ENCODE results near the gene HSPB6. TPM values are rescaled to one million over a fixed set of nuclear protein-coding genes. Genes with fewer than 3 reads are reported as not detected.
"Not testable (repeated sequence)": the region's sequence is repeated elsewhere in the genome, so short reads cannot be mapped to it uniquely, and the experiment has no call there.

The HSPB6 gene
- polyA plus RNA-seq, 5 donors, result 47.3 to 158 (median 71.5) TPM

DNA sequence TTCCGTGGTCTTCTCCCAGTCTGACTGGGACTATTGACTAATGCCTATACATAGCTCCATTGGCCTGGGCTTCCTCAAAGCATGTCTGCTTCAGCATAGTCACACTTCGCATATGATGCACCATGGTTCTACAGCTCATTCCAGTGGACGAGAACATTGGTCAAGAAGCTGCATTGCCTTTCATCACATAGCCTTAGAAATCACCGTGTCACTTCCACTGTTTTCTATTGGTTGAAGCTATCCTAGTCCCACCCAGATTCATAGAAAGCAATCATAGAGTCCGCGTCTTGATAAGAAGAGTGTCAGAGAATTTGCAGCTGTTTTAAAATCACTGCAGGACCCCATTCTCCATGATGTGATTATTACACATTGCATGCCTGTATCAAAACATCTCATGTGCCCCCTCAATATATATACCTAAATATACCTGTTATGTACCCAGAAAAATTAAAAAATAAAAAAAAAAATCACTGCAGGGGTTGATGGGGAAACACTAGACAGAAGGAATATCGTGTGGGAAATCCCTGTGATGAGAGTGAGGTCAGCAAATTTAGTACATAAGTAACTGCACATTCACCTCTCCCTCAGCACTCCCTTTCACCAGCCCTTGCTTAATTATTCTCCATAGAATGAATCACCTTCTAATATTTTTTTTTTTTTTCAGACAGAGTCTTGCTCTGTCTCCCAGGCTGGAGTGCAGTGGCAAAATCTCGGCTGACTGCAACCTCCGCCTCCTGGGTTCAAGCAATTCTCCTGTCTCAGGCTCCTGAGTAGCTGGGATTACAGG lies 16.4 kb upstream of the HSPB6 start:
- peak in 1 of 2 donors; percentile 23 for DNase-seq

DNA sequence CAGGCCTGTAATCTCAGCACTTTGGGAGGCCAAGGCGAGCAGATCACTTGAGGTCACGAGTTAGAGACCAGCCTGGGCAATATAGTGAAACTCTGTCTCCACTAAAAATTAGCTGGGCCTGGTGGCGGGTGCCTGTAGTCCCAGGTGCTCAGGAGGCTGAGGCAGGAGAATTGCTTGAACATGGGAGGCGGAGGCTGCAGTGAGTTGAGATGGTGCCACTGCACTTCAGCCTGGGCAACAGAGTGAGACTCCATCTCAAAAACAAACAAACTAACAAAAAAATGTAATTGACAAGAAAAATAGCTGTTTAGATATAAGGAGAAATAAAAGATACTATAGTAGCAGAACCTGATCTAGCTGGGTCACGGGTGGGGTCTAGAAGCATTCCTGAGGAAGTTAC lies 15.5 kb upstream of the HSPB6 start:
- DNase-seq, result not testable (repeated sequence)

GRCh38 chr19:35768082-35768421 lies 11.2 kb upstream of the HSPB6 start:
- DNase-seq, result no peak

DNA sequence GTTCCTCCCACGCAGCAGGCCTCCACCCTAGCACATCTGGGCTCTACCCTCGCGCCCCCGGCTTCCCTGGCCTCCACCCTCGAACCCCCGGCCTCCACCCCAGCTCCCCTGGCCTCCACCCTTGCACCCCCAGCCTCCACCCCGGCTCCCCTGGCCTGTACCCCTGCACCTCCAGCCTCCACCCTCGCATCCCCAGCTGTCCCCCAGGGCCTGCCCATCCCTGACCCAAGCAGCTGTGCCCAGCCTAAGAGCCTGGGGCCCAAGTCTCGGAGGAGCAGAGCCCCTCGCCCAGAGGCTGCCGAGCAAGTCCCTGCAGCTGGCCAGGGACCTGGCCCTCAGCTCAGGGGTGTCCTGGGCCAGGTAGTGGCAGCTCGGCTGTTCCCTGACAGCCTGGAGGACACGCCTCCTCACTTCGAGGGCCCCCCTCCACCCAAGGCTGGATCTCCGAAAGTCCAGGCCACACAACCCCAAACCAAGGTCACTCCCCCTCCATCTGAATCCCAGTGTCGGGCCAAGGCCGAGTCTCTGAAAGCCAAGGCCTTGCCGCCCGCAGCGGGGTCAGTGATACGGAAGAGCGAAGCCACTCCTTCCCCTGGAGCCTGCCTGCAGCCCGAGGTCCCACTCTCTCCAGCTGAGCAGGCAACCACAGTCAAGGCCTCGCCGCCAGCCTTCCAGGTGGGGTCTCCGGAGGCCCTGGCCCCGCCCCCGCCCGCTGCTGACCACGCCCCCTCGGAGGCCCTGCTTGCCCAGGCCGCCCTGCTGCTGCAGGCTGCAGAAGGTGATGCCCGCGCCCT lies 10.7 kb upstream of the HSPB6 start:
- peak in 1 of 2 donors; percentile 26 for DNase-seq

DNA sequence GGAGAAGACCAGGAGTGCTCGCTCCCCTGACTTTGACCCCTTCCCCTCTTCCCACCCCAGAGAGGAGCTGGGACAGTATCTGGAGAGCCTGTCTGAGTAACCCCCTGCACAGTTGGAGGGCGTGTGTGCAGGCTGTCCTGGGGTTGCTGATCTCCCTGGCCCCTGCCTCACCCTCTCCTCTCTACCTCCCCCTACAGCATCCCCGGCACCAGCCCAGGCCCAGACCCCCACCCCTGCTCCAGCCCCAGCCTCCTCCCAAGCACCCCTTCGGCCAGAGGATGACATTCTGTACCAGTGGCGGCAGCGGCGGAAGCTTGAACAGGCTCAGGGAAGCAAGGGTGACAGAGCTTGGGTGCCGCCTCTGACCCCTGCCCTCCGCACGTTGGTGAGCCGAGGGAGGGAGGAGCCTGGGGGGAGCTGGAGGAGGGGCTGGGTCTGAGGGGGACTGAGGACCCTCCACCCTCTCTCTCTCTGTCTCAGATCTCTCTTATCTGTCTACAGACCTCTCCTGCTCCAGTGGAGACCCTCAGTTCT lies 9.8 kb upstream of the HSPB6 start:
- no peak for DNase-seq

DNA sequence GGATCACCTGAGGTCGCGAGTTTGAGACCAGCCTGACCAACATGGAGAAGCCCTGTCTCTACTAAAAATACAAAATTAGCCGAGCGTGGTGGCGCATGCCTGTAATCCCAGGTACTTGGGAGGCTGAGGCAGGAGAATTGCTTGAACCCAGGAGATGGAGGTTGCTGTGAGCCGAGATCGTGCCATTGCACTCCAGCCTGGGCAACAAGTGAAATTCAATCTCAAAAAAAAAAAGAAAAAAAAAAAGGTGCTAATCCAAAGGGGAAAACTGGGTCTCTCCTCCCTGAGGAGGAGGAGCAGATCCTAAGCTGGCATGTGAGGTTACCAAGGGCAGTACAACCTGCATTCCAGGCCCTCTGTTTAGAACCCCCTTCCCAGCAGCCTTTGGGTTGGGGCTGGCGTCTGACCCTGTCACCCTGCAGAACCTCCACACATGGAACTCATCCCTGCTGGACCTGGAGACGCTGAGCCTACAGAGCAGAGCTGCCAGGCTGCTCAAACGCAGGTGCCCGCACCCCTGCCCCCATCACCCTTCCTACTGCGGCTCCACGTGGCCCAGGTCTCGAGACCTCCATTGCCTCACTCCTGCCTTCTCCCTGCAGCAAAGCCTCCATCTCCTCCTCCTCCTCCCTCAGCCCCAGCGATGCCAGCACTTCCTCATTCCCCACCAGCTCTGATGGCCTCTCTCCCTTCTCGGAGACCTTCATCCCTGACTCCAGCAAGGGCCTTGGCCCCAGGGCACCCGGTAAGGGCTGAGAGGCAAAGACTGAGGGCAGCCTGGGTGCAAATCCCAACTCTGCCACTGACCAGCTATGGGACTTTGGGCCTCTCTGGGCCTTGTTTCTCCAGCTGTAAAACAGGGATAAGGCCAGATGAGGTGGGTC lies 7.8 kb upstream of the HSPB6 start:
- DNase-seq, result no peak

- no peak for DNase-seq
Observed at GRCh38 chr19:35760711-35761349, 4.0 kb upstream of the HSPB6 start.

DNA sequence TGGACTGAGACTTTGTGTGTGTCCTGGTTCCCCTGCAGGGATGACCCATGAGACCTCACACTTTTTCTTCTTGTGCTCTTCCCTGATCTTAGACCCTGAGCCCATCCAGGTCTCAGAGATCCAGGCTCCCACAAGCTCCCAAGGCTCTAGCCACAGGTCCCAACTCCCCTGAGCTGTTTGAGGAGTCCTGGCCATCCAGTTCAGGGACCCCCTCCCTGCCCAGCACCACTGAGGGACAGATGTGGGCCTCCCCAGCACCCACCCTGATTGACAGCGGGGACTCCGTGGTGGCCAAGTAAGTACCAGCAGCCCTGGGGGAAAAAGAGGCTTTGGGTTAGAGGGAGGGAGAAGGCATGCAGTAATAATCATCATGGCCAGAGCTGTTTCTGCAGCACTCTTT lies 2.9 kb upstream of the HSPB6 start:
- no peak for DNase-seq

DNA sequence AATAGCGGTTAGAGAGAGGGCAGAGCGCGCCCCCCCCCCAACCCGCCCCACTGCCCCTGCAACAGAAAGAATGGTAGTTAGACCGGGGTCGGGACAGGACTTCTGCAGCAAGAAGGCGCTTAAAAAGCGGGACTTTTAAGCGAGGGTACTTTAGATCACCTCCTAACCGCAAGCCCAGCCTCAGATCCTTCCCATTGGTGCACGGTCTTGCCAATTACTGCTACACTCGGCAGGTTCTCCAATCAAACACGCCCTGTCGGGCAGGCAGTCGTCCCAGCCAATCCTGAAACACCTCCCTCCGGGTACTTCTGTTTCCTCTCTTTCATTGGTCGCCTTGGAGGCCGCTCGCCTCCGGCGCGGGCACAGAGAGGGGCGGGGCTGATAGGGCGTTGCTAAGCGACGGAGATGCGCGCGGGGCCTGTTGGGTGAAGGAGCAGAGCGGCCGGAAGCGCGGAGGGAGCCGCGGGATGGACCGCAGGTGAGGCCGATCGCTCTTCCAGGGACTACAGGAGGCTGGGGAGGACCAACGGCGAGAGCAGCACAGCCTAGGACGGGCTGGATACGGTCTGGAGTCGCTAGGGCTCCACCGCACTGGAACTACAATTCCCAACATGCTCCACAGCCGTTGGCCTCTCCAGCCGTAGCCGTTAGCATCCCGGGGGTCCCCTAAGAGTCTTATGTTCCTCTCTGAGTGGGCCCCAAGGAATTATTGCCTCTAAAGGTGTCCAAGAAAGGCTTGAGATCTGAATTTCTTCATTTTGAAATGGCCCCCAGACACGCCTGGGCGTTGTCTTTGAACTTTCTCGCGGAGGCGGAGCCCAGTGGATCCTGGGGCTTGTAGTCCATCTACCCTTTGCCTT lies 1.1 kb upstream of the HSPB6 start, which contains the start of gene PROSER3:
TSS of gene PROSER3 (plus strand) at position 428 of the 860 bp plus-strand sequence. CDS start at position 468, 40 bp downstream.
- peak; percentile 97 to 98 for DNase-seq

DNA sequence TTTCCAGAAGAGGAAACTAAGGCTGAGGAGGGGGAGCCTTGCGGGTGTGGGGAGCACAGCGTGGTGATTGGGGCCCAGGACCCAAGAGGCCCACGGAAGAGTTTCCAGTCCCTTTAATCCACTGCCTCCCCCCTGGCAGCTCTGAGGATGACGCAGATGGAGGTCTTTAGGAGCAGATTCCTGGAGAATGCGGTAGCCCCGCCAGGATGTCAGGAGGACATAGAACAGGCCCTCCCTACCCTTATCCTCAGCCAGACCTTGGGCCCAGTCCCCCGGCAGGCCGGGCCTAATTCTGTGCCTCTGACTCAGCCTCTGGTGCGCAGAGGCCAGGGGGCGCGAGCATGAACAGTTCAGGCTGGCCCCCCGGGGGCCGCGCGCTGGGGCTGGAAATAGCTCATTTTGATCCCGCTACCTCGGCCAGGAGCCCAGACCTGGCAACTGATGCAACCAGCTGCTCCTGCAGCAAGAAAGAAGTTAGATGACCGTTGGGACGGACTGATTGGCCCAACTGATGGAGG lies 461 bp upstream of the HSPB6 start:
- peak; percentile 87 to 88 for DNase-seq

DNA sequence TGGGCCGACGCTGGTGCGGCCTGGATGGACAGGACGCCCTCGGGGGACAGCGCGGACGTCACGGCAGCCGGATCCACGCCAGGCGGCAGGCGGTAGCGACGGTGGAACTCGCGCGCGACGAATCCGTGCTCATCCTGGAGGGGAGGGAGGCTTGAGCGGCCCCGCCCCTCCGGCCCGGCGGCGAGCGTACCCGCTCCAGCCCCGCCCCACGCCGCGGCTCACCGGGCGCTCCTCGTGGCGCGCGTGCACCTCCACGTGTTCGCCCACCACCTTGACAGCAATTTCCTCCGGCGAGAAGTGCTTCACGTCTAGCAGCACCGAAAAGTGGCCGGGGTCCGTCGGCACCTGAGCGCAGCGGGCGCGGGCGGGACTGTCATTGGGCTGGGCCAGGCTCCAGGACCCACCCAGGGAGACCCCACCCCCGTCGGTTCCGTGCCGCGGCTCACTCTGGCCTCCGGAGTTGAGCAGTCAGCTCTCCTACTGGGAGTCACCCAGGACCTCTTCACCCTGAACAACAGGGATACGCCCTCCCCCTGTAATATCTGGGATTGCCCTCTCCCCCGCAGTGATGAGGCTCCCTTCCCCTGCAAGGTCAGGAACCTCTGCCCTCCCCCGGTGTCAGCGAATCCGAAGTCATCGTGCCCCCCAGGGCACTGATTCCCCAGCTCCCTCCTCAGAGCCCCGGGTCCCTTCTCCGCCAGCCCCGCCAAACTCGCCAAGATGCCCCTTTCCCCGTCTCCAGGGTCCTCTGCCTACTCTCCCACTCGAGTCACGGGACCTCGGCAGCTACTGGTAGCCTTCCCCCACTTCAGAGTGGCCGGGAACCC lies 1.1 kb downstream of the HSPB6 start:
- DNase-seq, result peak; percentile 44 to 53

DNA sequence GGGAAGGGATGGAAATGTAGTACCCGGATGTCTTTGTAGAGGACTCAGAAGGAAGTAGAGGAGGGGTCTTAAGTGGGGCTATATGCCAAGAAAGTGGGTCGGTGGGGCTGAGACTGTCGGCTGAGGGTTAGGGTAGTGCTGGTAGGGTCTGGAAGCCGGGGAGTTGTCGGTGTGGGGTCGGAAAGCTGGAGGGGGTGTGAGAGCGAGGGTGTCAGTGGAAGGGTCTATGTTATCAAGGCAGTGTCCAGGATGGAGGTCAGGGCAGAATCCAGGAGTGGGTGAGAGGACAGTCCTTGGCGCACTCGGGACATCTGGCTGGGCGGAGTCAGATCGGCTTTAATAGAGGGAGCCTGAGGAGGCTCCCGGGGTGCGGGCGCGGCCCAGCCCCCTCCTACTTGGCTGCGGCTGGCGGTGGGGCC lies 1.7 kb downstream of the HSPB6 start:
- DNase-seq, result no peak

DNA sequence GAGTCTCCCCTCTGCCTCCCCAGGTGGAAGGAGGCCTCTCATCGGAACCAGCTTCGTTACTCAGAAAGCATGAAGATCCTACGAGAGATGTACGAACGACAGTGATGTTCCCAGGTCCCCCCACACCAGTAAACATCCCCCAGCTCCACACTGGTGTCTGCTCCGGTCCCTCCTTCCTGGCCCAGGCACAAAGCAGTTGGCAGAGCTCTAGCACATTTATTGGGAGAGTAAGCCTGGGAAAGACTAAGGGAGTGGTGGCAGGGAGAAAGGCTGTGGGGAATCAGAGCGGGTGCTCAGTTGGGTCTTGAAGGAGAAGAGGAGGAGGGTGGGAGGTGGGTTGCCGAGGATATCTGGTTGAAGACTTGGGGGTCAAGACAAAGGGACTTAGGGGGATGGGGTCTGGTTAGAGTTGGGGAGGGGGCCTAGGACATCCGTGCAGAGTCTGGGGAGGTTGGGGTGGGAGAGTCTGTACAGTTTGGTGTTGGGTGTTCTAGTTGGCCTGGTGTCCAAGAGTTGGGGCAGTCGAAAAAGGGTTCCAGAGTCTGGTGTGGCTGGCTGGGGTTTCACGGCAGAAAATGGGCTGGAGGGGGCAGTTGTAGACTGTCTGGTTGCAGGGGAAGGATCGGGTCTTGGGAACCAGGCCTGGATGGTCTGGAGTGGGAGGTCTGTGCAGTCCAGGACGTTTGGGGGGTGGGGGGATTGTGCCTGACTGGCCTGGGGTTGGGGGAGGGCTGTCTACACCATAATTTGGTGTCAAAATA lies 2.3 kb downstream of the HSPB6 start:
- DNase-seq, result no peak

GRCh38 chr19:35753634-35754369 lies 3.0 kb downstream of the HSPB6 start:
- DNase-seq, result no peak

DNA sequence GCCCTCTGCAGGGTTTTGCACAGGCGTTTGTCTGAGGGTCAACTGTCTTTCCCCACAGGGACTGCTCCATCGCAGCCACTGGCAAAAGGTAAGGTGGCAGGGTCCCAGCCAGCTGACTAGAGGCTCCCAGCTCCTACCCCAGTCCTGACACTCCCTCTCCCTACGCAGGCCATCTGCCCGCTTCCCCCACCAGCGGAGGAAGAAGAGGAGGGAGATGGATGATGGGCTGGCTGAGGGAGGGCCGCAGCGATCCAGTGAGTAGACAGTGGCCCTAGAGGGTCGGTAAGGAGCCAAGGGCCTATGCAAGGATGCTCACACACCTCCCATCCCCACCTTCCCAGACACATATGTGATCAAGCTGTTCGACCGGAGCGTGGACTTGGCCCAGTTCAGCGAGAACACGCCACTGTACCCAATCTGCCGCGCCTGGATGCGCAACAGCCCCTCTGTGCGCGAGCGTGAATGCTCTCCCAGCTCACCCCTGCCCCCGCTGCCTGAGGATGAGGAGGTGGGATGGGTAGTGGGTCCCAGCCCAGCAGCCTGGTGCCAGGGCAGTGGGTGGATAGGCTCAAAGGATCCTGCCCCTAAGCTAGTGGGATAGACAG lies 4.0 kb downstream of the HSPB6 start:
- DNase-seq, result no peak

DNA sequence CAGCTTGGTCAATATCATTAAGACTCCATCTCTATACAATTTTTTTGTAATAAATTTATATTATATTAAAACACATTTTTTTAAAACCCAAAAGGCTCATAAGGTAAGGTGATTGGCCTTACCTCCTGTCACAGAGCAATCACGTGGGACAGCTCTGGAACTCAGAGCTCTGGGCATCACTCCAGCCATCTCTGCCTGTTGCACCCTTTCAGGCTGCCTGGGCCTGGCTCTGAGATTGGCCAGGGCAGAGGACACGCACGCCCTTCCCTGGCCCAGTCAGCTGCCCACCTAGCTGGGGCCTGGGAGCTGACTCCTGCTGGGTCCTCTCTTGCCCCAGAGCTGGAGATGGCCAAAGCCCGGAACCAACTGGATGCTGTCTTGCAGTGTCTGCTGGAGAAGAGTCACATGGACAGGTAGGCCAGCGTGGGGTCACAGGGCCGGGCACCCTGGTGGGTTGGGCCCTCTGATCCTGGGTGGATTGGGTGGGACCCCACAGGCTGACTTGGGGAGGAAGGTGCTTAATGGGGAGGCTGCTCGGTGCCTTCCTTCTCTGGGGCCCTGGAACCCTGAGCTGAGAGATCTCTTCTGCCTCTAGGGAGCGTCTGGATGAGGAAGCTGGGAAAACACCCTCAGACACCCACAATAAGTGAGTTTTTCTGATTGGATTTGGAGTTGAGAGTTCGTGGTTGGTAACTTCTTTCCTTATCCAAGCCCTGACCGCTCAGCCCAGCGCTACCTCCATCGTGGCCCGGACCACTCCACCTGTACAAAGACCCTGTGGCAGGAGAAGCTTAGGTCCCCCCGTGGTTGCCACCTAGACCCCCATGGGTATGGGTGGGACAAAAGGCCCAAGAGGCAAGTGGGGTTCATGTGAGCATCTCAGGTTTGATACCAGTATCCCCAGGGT lies 4.7 kb downstream of the HSPB6 start:
- DNase-seq, result no peak

Measured in right lung (tissue), 5 donors.